GM21825 (cell line): ENCODE results near the gene THSD7A.

Source experiments
- ATAC-seq: cut with Tn5 transposase; IDR thresholded peaks from one replicate; pipeline ENCODE4 v1.9.1; 2021; ENCODE audit warnings: mild to moderate bottlenecking, moderate library complexity; ENCODE audit not compliant: unreplicated experiment

Gene THSD7A

GRCh38 chr7:11648101-11648500, 183.9 kb downstream of the THSD7A start:
- no peak for ATAC-seq

DNA sequence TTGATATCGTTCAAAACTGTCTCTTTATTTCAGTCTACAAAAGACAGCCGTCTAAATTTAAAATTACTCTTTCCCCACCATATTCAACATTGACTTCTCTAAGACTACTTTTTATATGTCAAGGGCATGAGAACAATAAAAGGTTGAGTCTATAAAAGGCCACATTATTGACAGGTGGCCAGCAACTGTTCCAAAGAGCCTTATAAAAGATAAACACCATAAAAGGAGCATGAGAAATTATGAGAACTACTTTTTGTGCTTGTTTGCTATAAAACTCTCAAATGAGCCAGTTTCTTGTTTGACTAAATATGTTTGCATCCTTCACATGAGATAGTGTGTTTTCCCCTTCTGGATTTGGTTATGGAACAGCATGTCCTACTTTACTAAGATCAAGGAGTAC, 189.2 kb downstream of the THSD7A start:
- no peak for ATAC-seq

GRCh38 chr7:11642276-11642675, 189.7 kb downstream of the THSD7A start:
- ATAC-seq, result no peak

DNA sequence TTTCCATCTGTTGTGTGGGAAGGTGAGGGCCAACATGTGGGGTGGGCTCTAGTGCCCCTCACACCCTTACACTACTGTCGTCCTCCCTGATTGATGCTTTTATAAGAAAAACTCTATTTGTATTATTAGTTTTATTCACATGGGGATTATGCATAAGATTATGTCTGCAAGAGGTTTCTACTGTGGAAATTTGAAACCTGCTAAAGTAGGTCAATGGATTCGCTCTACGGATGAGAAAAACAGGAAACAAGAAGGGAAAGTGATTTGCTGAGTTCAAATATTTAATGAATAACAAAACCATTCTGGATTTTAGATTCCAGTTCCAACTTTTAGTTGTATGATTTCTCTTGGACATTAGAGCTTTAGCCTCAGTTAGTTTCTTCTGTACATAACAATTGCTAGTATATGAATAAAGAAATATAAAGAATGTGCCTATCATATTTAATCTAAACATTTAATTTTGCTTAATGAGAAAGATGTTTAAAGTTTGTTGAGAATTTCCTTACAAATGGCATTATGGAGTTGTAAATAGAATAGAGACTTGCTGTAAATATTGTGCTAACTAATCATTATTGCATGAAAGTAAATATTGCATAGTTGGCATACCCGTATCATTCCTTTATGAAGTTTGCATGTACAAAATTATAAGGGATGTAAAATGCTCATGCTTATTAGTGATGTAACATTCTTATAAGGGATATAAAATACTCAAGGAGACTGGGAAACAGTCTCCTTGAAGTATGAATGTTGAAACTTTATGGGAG, 193.8 kb downstream of the THSD7A start:
- no peak for ATAC-seq

GRCh38 chr7:11636274-11636673, 195.7 kb downstream of the THSD7A start:
- ATAC-seq, result no peak

GRCh38 chr7:11633310-11633709, 198.7 kb downstream of the THSD7A start:
- no peak for ATAC-seq

- ATAC-seq, result no peak
These were observed 201.6 kb downstream of the THSD7A start for GRCh38 chr7:11630355-11630754.

GRCh38 chr7:11625669-11626068, 206.3 kb downstream of the THSD7A start:
- no peak for ATAC-seq

GRCh38 chr7:11623093-11623678, 208.8 kb downstream of the THSD7A start:
- no peak for ATAC-seq

- ATAC-seq, result no peak
These were observed 211.4 kb downstream of the THSD7A start for GRCh38 chr7:11620406-11621253.

- ATAC-seq, result no peak
These were observed 215.5 kb downstream of the THSD7A start for GRCh38 chr7:11616466-11616865.

DNA sequence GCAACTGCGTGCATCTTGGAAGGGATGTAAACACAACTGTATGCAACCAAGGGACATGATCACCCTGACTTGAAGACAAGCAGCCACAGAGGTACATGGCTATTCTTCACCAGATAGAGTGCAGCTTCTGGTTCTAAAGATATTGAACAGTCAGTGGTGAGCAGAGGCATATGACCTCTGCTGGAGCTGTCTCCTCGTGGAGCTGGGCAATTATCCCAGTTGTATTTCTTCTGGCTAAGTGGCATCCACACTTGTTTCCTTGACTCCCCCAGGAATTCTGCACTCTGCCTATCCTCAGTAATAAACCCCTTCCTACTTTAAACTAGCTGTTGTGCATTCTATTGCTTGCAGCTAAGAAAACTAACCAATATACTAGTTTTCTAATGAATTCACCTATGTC, 216.8 kb downstream of the THSD7A start:
- no peak for ATAC-seq

GRCh38 chr7:11613292-11613930, 218.6 kb downstream of the THSD7A start:
- peak; percentile 85 for ATAC-seq

GRCh38 chr7:11612737-11613136, 219.3 kb downstream of the THSD7A start:
- ATAC-seq, result peak; percentile 22

DNA sequence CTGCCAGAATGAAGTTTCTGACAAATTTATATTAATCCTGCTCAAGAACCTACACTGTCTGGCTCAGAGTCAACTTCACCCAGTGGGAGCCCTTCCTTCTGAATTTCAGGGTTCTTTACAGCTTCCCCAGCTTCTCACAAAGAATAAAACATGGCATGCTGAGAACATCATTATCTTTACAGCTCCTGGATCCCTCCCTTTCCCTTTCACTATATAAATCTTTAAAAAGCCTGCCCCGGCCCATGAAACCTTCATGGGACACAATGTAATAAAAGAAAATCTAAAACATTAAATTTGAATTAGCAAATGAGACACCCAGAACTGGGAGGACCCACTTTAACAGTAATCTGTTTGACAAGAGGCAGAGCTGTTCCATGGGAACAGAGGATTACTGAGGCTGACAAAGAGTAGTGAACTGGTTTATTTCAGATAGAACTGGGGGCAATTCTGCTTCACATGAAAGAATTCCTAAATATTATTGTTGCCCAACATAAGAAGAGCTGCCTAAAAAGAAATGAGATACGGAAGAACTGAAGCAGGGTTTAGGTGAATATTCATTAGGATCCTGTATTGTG, 222.8 kb downstream of the THSD7A start:
- ATAC-seq, result no peak

GRCh38 chr7:11607686-11608085, 224.3 kb downstream of the THSD7A start:
- ATAC-seq, result no peak

GRCh38 chr7:11605749-11606148, 226.2 kb downstream of the THSD7A start:
- no peak for ATAC-seq

DNA sequence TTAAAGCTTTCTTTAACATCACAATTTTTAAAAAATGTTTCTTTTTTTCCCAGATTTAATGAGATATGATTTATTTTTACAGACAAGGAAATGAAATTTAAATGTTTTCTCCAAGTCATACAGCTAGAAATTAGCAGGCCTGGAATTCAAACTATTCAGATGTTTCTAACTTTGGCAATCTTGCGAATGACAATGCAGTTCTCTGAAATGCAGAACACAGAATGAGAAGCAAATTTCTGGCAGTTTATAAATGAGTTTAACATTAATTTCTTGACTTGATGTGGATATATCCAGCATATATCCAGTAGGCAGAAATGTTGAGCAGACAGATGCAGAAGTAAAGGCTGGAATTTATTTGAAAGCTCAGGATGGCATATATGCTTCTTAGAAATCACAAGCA, 227.5 kb downstream of the THSD7A start:
- no peak for ATAC-seq

- no peak for ATAC-seq
These were observed 230.2 kb downstream of the THSD7A start for GRCh38 chr7:11601761-11602160.

DNA sequence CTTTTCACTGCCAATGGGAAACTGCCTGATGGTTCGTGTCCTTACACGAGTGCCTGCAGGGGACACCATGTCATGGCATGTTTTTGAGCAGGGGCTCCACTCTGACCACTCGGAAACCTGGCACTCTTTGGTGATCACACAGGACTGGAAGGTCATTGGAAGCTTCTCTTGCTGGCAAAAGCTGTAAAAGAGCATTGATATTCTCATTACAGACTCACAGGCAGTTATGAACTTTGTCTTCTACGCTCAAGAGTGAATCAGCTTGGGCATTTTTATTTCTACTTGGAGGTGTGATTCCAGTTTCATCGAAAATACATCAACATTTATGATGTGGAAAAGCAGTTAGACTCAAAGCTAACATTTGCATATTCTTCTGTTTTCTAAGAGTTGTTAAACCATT, 238.7 kb downstream of the THSD7A start:
- ATAC-seq, result no peak

- ATAC-seq, result no peak
These were observed 239.3 kb downstream of the THSD7A start for GRCh38 chr7:11592699-11593098.
